ENCODE results near the gene ZDHHC21.

The ZDHHC21 gene

DNA sequence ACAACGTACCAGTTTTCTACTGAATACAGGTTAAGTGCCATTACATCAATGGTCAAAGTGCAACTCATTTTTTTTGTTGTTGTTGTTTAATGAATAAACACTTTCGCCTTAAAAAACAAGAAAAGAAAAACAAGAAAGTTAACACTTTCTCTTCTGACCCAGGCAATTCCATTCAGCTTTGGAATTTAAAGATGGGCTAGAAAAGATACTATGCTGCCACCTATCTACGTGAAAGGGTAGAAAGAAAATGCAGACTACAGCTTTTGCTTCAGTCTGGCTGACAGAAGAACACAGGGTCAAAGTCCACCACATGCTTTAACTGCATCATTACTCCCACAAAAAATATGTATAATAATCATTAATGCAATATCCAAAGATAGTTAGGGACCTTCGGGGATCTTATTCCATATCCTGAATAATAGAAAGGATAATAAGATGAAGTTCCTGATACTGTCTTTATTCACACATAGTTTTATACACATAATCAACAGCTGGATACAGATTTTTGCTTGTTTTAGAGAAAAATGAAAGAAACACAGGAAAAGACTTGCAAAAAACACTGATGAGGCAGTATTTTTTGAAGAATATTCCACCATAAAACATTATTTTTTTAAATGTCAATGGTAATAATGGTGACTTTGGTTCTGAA is 40.4 kb downstream of the ZDHHC21 start:
- TF ChIP-seq BACH2 (CRISPR knock-in tag; IDR thresholded peaks at IDR 0.05; ENCODE audit: borderline replicate concordance) (no peak), TCF4 (CRISPR knock-in tag; IDR thresholded peaks at IDR 0.05; ENCODE audit: borderline replicate concordance) (no peak), ZNF70 (CRISPR knock-in tag; IDR thresholded peaks at IDR 0.05) (no peak), ESRRG (CRISPR knock-in tag; IDR thresholded peaks at IDR 0.05) (no peak), ZNF565 (CRISPR knock-in tag; conservative IDR thresholded peaks at IDR 0.05; ENCODE audit: low read depth) (no peak), ZFP30 (CRISPR knock-in tag; IDR thresholded peaks at IDR 0.05) (no peak), ZFP3 (CRISPR knock-in tag; IDR thresholded peaks at IDR 0.05) (no peak), SNAI2 (CRISPR knock-in tag; IDR thresholded peaks at IDR 0.05) (no peak), ISL1 (CRISPR knock-in tag; IDR thresholded peaks at IDR 0.05) (no peak), CSDC2 (CRISPR knock-in tag; IDR thresholded peaks at IDR 0.05) (no peak), OSR1 (CRISPR knock-in tag; IDR thresholded peaks at IDR 0.05) (no peak), PPARA (CRISPR knock-in tag; IDR thresholded peaks at IDR 0.05; ENCODE audit: borderline replicate concordance) (no peak), ARNTL (CRISPR knock-in tag; IDR thresholded peaks at IDR 0.05; ENCODE audit: borderline replicate concordance, low read depth) (no peak)
- TF ChIP-seq, protein P1, sequence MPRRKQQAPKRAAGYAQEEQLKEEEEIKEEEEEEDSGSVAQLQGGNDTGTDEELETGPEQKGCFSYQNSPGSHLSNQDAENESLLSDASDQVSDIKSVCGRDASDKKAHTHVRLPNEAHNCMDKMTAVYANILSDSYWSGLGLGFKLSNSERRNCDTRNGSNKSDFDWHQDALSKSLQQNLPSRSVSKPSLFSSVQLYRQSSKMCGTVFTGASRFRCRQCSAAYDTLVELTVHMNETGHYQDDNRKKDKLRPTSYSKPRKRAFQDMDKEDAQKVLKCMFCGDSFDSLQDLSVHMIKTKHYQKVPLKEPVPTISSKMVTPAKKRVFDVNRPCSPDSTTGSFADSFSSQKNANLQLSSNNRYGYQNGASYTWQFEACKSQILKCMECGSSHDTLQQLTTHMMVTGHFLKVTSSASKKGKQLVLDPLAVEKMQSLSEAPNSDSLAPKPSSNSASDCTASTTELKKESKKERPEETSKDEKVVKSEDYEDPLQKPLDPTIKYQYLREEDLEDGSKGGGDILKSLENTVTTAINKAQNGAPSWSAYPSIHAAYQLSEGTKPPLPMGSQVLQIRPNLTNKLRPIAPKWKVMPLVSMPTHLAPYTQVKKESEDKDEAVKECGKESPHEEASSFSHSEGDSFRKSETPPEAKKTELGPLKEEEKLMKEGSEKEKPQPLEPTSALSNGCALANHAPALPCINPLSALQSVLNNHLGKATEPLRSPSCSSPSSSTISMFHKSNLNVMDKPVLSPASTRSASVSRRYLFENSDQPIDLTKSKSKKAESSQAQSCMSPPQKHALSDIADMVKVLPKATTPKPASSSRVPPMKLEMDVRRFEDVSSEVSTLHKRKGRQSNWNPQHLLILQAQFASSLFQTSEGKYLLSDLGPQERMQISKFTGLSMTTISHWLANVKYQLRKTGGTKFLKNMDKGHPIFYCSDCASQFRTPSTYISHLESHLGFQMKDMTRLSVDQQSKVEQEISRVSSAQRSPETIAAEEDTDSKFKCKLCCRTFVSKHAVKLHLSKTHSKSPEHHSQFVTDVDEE (CRISPR knock-in tag; IDR thresholded peaks at IDR 0.05): no peak
- TF ChIP-seq, protein P2, sequence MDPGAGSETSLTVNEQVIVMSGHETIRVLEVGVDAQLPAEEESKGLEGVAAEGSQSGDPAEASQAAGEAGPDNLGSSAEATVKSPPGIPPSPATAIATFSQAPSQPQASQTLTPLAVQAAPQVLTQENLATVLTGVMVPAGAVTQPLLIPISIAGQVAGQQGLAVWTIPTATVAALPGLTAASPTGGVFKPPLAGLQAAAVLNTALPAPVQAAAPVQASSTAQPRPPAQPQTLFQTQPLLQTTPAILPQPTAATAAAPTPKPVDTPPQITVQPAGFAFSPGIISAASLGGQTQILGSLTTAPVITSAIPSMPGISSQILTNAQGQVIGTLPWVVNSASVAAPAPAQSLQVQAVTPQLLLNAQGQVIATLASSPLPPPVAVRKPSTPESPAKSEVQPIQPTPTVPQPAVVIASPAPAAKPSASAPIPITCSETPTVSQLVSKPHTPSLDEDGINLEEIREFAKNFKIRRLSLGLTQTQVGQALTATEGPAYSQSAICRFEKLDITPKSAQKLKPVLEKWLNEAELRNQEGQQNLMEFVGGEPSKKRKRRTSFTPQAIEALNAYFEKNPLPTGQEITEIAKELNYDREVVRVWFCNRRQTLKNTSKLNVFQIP (CRISPR knock-in tag; IDR thresholded peaks at IDR 0.05; ENCODE audit: borderline replicate concordance, low read depth): no peak
- peak; percentile 34; the same call in 2 of the 3 replicates for ATAC-seq

DNA sequence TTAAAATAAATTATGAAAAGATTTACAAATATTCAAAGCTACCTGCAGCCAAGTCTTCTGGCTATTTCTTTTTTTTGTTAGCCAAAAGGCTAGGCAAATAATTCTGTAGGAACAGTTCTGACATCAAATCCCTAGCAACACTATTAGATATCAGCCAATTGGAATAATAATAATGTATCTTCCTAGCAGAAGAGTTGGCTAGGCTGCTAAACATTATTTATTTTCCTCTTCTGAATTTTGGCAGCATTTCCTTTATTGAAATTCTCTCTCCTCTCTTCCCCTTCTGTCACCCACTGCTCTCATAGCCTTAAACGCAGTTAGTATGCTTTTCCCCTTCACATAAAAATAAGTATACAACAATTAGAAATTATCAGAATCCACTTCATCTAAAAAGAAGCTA is 42.6 kb downstream of the ZDHHC21 start:
- ATAC-seq: no peak
- TF ChIP-seq, protein P3, sequence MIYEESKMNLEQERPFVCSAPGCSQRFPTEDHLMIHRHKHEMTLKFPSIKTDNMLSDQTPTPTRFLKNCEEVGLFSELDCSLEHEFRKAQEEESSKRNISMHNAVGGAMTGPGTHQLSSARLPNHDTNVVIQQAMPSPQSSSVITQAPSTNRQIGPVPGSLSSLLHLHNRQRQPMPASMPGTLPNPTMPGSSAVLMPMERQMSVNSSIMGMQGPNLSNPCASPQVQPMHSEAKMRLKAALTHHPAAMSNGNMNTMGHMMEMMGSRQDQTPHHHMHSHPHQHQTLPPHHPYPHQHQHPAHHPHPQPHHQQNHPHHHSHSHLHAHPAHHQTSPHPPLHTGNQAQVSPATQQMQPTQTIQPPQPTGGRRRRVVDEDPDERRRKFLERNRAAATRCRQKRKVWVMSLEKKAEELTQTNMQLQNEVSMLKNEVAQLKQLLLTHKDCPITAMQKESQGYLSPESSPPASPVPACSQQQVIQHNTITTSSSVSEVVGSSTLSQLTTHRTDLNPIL (CRISPR knock-in tag; IDR thresholded peaks at IDR 0.05; ENCODE audit: low read depth): no peak
- no peak for TF ChIP-seq BACH2 (CRISPR knock-in tag; IDR thresholded peaks at IDR 0.05; ENCODE audit: borderline replicate concordance)
- no peak for TF ChIP-seq ZC3H10 (CRISPR knock-in tag; IDR thresholded peaks at IDR 0.05)
- TF ChIP-seq, protein P4, sequence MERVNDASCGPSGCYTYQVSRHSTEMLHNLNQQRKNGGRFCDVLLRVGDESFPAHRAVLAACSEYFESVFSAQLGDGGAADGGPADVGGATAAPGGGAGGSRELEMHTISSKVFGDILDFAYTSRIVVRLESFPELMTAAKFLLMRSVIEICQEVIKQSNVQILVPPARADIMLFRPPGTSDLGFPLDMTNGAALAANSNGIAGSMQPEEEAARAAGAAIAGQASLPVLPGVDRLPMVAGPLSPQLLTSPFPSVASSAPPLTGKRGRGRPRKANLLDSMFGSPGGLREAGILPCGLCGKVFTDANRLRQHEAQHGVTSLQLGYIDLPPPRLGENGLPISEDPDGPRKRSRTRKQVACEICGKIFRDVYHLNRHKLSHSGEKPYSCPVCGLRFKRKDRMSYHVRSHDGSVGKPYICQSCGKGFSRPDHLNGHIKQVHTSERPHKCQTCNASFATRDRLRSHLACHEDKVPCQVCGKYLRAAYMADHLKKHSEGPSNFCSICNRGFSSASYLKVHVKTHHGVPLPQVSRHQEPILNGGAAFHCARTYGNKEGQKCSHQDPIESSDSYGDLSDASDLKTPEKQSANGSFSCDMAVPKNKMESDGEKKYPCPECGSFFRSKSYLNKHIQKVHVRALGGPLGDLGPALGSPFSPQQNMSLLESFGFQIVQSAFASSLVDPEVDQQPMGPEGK (CRISPR knock-in tag; IDR thresholded peaks at IDR 0.05; ENCODE audit: borderline replicate concordance): no peak
- TF ChIP-seq, protein P5, sequence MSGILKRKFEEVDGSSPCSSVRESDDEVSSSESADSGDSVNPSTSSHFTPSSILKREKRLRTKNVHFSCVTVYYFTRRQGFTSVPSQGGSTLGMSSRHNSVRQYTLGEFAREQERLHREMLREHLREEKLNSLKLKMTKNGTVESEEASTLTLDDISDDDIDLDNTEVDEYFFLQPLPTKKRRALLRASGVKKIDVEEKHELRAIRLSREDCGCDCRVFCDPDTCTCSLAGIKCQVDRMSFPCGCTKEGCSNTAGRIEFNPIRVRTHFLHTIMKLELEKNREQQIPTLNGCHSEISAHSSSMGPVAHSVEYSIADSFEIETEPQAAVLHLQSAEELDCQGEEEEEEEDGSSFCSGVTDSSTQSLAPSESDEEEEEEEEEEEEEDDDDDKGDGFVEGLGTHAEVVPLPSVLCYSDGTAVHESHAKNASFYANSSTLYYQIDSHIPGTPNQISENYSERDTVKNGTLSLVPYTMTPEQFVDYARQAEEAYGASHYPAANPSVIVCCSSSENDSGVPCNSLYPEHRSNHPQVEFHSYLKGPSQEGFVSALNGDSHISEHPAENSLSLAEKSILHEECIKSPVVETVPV (CRISPR knock-in tag; IDR thresholded peaks at IDR 0.05): no peak
- TF ChIP-seq SNAI2 (CRISPR knock-in tag; IDR thresholded peaks at IDR 0.05): no peak
- TF ChIP-seq ZNF70 (CRISPR knock-in tag; IDR thresholded peaks at IDR 0.05): no peak
- no peak for TF ChIP-seq ISL1 (CRISPR knock-in tag; IDR thresholded peaks at IDR 0.05)
- no peak for TF ChIP-seq ZNF565 (CRISPR knock-in tag; conservative IDR thresholded peaks at IDR 0.05; ENCODE audit: low read depth)
- TF ChIP-seq, protein P1 (CRISPR knock-in tag; IDR thresholded peaks at IDR 0.05): no peak
- TF ChIP-seq ZFP3 (CRISPR knock-in tag; IDR thresholded peaks at IDR 0.05): no peak
- no peak for TF ChIP-seq TCF4 (CRISPR knock-in tag; IDR thresholded peaks at IDR 0.05; ENCODE audit: borderline replicate concordance)
